MM.1S (cell line): ENCODE measurements around the gene PSMC3.

ENCODE experiments used
- CTCF ChIP-seq: fragments of 300-600 bp; sonication (generic); IDR thresholded peaks from 2 replicates; pipeline ENCODE4 v1.5.1; 2016; ENCODE audit warnings: antibody characterized with exemption, low read length, mixed read lengths
- EZH2 ChIP-seq: fragments of 300-600 bp; sonication (generic); optimal IDR thresholded peaks from 2 replicates; pipeline ENCODE3; 2017; ENCODE audit warnings: low read depth, mild to moderate bottlenecking, antibody characterized with exemption, low read length, mixed read lengths

GRCh38 chr11:47435687-47436086 lies 9.4 kb upstream of the PSMC3 start:
- TF ChIP-seq CTCF (no peak), EZH2 (no peak)
